ENCODE results near the gene EREG.

Gene EREG

GRCh38 chr4:74334636-74335035, 30.3 kb upstream of the EREG start:
- ATAC-seq: no peak
- TF ChIP-seq OSR1 (CRISPR knock-in tag; IDR thresholded peaks at IDR 0.05): no peak

GRCh38 chr4:74335341-74336021, 29.5 kb upstream of the EREG start:
- ATAC-seq: no peak
- TF ChIP-seq POU6F1 (CRISPR knock-in tag; IDR thresholded peaks at IDR 0.05; ENCODE audit: borderline replicate concordance, low read depth) (no peak), TOX (CRISPR knock-in tag; IDR thresholded peaks at IDR 0.05; ENCODE audit: borderline replicate concordance) (no peak), GLIS3 (CRISPR knock-in tag; IDR thresholded peaks at IDR 0.05) (no peak), CREB5 (CRISPR knock-in tag; IDR thresholded peaks at IDR 0.05; ENCODE audit: low read depth) (no peak), PPARA (CRISPR knock-in tag; IDR thresholded peaks at IDR 0.05; ENCODE audit: borderline replicate concordance) (no peak)

- no peak for TF ChIP-seq ARNTL (CRISPR knock-in tag; IDR thresholded peaks at IDR 0.05; ENCODE audit: borderline replicate concordance, low read depth)
- TF ChIP-seq ESRRG (CRISPR knock-in tag; IDR thresholded peaks at IDR 0.05): no peak
- no peak for TF ChIP-seq GLIS3 (CRISPR knock-in tag; IDR thresholded peaks at IDR 0.05)
- TF ChIP-seq OSR1 (CRISPR knock-in tag; IDR thresholded peaks at IDR 0.05): no peak
- no peak for TF ChIP-seq TSHZ2 (CRISPR knock-in tag; IDR thresholded peaks at IDR 0.05)
- no peak for TF ChIP-seq PPARA (CRISPR knock-in tag; IDR thresholded peaks at IDR 0.05; ENCODE audit: borderline replicate concordance)
- TF ChIP-seq POU6F1 (CRISPR knock-in tag; IDR thresholded peaks at IDR 0.05; ENCODE audit: borderline replicate concordance, low read depth): no peak
- TF ChIP-seq ZC3H10 (CRISPR knock-in tag; IDR thresholded peaks at IDR 0.05): no peak
- no peak for TF ChIP-seq SNAI2 (CRISPR knock-in tag; IDR thresholded peaks at IDR 0.05)
- TF ChIP-seq TCF4 (CRISPR knock-in tag; IDR thresholded peaks at IDR 0.05; ENCODE audit: borderline replicate concordance): no peak
- TF ChIP-seq BACH2 (CRISPR knock-in tag; IDR thresholded peaks at IDR 0.05; ENCODE audit: borderline replicate concordance): no peak
- TF ChIP-seq PATZ1 (CRISPR knock-in tag; IDR thresholded peaks at IDR 0.05; ENCODE audit: borderline replicate concordance): no peak
- no peak for TF ChIP-seq CSRNP3 (CRISPR knock-in tag; IDR thresholded peaks at IDR 0.05)
- no peak for TF ChIP-seq ZNF565 (CRISPR knock-in tag; conservative IDR thresholded peaks at IDR 0.05; ENCODE audit: low read depth)
- TF ChIP-seq ZNF70 (CRISPR knock-in tag; IDR thresholded peaks at IDR 0.05): no peak
- no peak for ATAC-seq
Measured at GRCh38 chr4:74338792-74339333, 26.1 kb upstream of the EREG start.

Measured in SK-N-SH treated with all-trans-retinoic acid at 6 μM for 48 hours (cell line).